ENCODE measurements around the gene CTNNA3. TPM values are rescaled to one million over a fixed set of nuclear protein-coding genes. Genes with fewer than 3 reads are reported as not detected.

The CTNNA3 gene
- total RNA-seq, 1 experiment from 2014 or later = 0.20 TPM

- no peak overlapping the region for H3K27ac Mint-ChIP-seq (ENCODE audit: unreplicated experiment)
- H3K27me3 Mint-ChIP-seq (ENCODE audit: insufficient read depth, unreplicated experiment) = no peaks in the 10 kb centered on the region
- CTCF ChIA-PET = no interaction called here
- Histone ChIP-seq H3K4me1 (no peaks in the 10 kb centered on the region), H3K27me3 (replicated peaks; ENCODE audit: control insufficient read depth, insufficient read depth, low read length) (no peaks in the 10 kb centered on the region), H3K4me3 (ENCODE audit: low read depth, low read length) (no peak overlapping the region), H3K9me3 (0 out of 2 replicates have a peak, but pooled peaks cover 4% of the 10 kb centered on the region), H3K36me3 (ENCODE audit: control insufficient read depth, insufficient read depth, low read length) (no peaks in the 10 kb centered on the region)
- no peaks in the 10 kb centered on the region for H3K4me1 Mint-ChIP-seq (ENCODE audit: low read depth, unreplicated experiment)
- H3K9me3 Mint-ChIP-seq (ENCODE audit: unreplicated experiment) = peaks cover 23% of the 10 kb centered on the region
- BruUV-seq (replicated peaks) = no TSS peak
- no peak for TF ChIP-seq CTCF (IDR thresholded peaks at IDR 0.05; ENCODE audit: insufficient read depth in 1 of 2, low read depth in 1 of 2, low read length in 1 of 2, severe bottlenecking in 1 of 2, unreplicated experiment in 1 of 2)
- POLR2A ChIA-PET = no interaction called here
- no peak overlapping the region for H3K4me3 Mint-ChIP-seq (ENCODE audit: unreplicated experiment)
- intact Hi-C loops (cut with micrococcal nuclease; ENCODE audit: unreplicated experiment) = no loop called here
- DNase-seq = no peak
- no peaks in the 10 kb centered on the region for H3K36me3 Mint-ChIP-seq (ENCODE audit: insufficient read depth, unreplicated experiment)
Observed at GRCh38 chr10:66242885-66243284, 1453.1 kb downstream of the CTNNA3 start.

DNA sequence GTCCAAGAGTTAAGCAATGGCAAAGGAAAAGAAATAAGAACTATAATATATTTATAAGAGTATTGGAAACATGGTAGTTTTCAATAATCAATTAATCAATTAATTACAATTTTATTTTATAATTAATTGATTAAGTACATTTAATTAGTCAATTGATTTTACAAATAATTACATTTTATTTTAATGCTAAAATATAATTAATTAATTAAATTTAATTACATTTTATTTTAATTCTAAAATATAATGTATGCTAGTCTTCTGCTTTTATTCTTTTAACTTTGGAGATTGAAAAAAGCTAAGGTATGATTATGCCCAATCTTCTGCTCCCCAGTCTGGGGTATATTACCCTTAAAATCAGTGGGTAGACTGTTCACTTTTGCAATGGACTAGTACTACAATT, 1456.9 kb downstream of the CTNNA3 start:
- H3K27me3 ChIP-seq (replicated peaks; ENCODE audit: control insufficient read depth, insufficient read depth, low read length) = no peaks in the 10 kb centered on the region
- H3K9me3 ChIP-seq = 0 out of 2 replicates have a peak, but pooled peaks cover 4% of the 10 kb centered on the region
- ChIA-PET CTCF (no interaction called here), POLR2A (no interaction called here)
- Mint-ChIP-seq H3K9me3 (ENCODE audit: unreplicated experiment) (peaks cover 2% of the 10 kb centered on the region), H3K27me3 (ENCODE audit: insufficient read depth, unreplicated experiment) (no peaks in the 10 kb centered on the region), H3K36me3 (ENCODE audit: insufficient read depth, unreplicated experiment) (no peaks in the 10 kb centered on the region), H3K27ac (ENCODE audit: unreplicated experiment) (no peak overlapping the region), H3K4me1 (ENCODE audit: low read depth, unreplicated experiment) (no peaks in the 10 kb centered on the region), H3K4me3 (ENCODE audit: unreplicated experiment) (no peak overlapping the region)
- intact Hi-C loops (cut with micrococcal nuclease; ENCODE audit: unreplicated experiment) = no loop called here
- no peaks in the 10 kb centered on the region for H3K36me3 ChIP-seq (ENCODE audit: control insufficient read depth, insufficient read depth, low read length)
- no peak overlapping the region for H3K4me3 ChIP-seq (ENCODE audit: low read depth, low read length)
- DNase-seq = no peak
- BruUV-seq (replicated peaks) = no TSS peak
- no peaks in the 10 kb centered on the region for H3K4me1 ChIP-seq
- TF ChIP-seq CTCF (IDR thresholded peaks at IDR 0.05; ENCODE audit: insufficient read depth in 1 of 2, low read depth in 1 of 2, low read length in 1 of 2, severe bottlenecking in 1 of 2, unreplicated experiment in 1 of 2) = no peak

GRCh38 chr10:66238343-66238742, 1457.7 kb downstream of the CTNNA3 start:
- no peak overlapping the region for H3K4me3 ChIP-seq (ENCODE audit: low read depth, low read length)
- ChIA-PET CTCF (no interaction called here), POLR2A (no interaction called here)
- H3K36me3 Mint-ChIP-seq (ENCODE audit: insufficient read depth, unreplicated experiment) = no peaks in the 10 kb centered on the region
- no peaks in the 10 kb centered on the region for H3K27me3 ChIP-seq (replicated peaks; ENCODE audit: control insufficient read depth, insufficient read depth, low read length)
- no peak for TF ChIP-seq CTCF (IDR thresholded peaks at IDR 0.05; ENCODE audit: insufficient read depth in 1 of 2, low read depth in 1 of 2, low read length in 1 of 2, severe bottlenecking in 1 of 2, unreplicated experiment in 1 of 2)
- no peak for DNase-seq
- 0 out of 2 replicates have a peak, but pooled peaks cover 4% of the 10 kb centered on the region for H3K9me3 ChIP-seq
- BruUV-seq (replicated peaks) = no TSS peak
- intact Hi-C loops (cut with micrococcal nuclease; ENCODE audit: unreplicated experiment) = no loop called here
- no peak overlapping the region for H3K27ac Mint-ChIP-seq (ENCODE audit: unreplicated experiment)
- no peaks in the 10 kb centered on the region for H3K36me3 ChIP-seq (ENCODE audit: control insufficient read depth, insufficient read depth, low read length)
- H3K9me3 Mint-ChIP-seq (ENCODE audit: unreplicated experiment) = no peaks in the 10 kb centered on the region
- H3K4me1 Mint-ChIP-seq (ENCODE audit: low read depth, unreplicated experiment) = no peaks in the 10 kb centered on the region
- no peaks in the 10 kb centered on the region for H3K27me3 Mint-ChIP-seq (ENCODE audit: insufficient read depth, unreplicated experiment)
- H3K4me3 Mint-ChIP-seq (ENCODE audit: unreplicated experiment) = no peak overlapping the region
- no peaks in the 10 kb centered on the region for H3K4me1 ChIP-seq

All from Caco-2 (cell line).